Islet of Langerhans (tissue), 1 donor: ENCODE data around the gene NXT1.

Source experiments
- FAIRE-seq: peaks from one replicate; lab custom pipeline; 2011; peaks lifted over from hg19 to GRCh38; lab: Jason Lieb, UNC

NXT1 gene

GRCh38 chr20:23361119-23361475, 10.5 kb downstream of the NXT1 start:
- no peak for FAIRE-seq

- FAIRE-seq = no peak
Measured at GRCh38 chr20:23361476-23362391, 11.1 kb downstream of the NXT1 start, which contains the start of gene GZF1. GZF1 (plus strand) TSS chr20:23362182; CDS start chr20:23364384, 2,202 bp downstream.

- no peak for FAIRE-seq
Measured at GRCh38 chr20:23362392-23363256, 12.0 kb downstream of the NXT1 start.

- no peak for FAIRE-seq
Measured at GRCh38 chr20:23363257-23363649, 12.7 kb downstream of the NXT1 start.

GRCh38 chr20:23365390-23366165, 15.0 kb downstream of the NXT1 start:
- FAIRE-seq = no peak

- peak; percentile 71 for FAIRE-seq
Measured at GRCh38 chr20:23366384-23366783, 15.8 kb downstream of the NXT1 start.

GRCh38 chr20:23367770-23368169, 17.2 kb downstream of the NXT1 start:
- no peak for FAIRE-seq

- no peak for FAIRE-seq
Measured at GRCh38 chr20:23368316-23369071, 17.9 kb downstream of the NXT1 start.

- no peak for FAIRE-seq
Measured at GRCh38 chr20:23369072-23369823, 18.7 kb downstream of the NXT1 start.

- no peak for FAIRE-seq
Measured at GRCh38 chr20:23370274-23370673, 19.7 kb downstream of the NXT1 start.

- FAIRE-seq = no peak
Measured at GRCh38 chr20:23370873-23371272, 20.3 kb downstream of the NXT1 start.

GRCh38 chr20:23371496-23371895, 20.9 kb downstream of the NXT1 start:
- FAIRE-seq = no peak

- FAIRE-seq = no peak
Measured at GRCh38 chr20:23374441-23374840, 23.9 kb downstream of the NXT1 start.

GRCh38 chr20:23375827-23376226, 25.2 kb downstream of the NXT1 start:
- FAIRE-seq = no peak

GRCh38 chr20:23379772-23380171, 29.2 kb downstream of the NXT1 start:
- no peak for FAIRE-seq

GRCh38 chr20:23381876-23382275, 31.3 kb downstream of the NXT1 start:
- FAIRE-seq = no peak

- FAIRE-seq = no peak
Measured at GRCh38 chr20:23386304-23387117, 35.9 kb downstream of the NXT1 start.

GRCh38 chr20:23387118-23387443, 36.5 kb downstream of the NXT1 start:
- FAIRE-seq = no peak

- FAIRE-seq = no peak
Measured at GRCh38 chr20:23390091-23390774, 39.6 kb downstream of the NXT1 start.
